Mesendoderm (in vitro differentiated cells): Measurements from ENCODE around the gene FAM78B. TPM values are rescaled to one million over a fixed set of nuclear protein-coding genes. Genes with fewer than 3 reads are reported as not detected.

Source experiments
- DNase-seq: peaks from one replicate; pipeline ENCODE4 v3.0.0; 2013
- H2AK5ac ChIP-seq: 2 replicates; pipeline ENCODE4 v1.6.1; 2013; ENCODE audit warnings: low read length, inconsistent platforms
- H2BK120ac ChIP-seq: 2 replicates; pipeline ENCODE4 v1.6.1; 2013; ENCODE audit warnings: low read depth, mild to moderate bottlenecking, low read length, moderate library complexity, mixed read lengths
- H2BK15ac ChIP-seq: replicated peaks from 2 replicates; pipeline ENCODE4 v1.6.1; 2013; ENCODE audit warnings: low read depth, mild to moderate bottlenecking, moderate library complexity
- H2BK5ac ChIP-seq: 2 replicates; pipeline ENCODE4 v1.6.1; 2013; ENCODE audit warnings: low read length, inconsistent platforms
- H3K18ac ChIP-seq: 2 replicates; pipeline ENCODE4 v1.6.1; 2013; ENCODE audit warnings: mild to moderate bottlenecking, low read length, mixed read lengths
- H3K23ac ChIP-seq: one replicate; pipeline ENCODE4 v1.6.1; 2013; ENCODE audit warnings: low read length
- H3K27ac ChIP-seq: 2 replicates; pipeline ENCODE4 v1.5.1; 2013; ENCODE audit warnings: low read depth, mild to moderate bottlenecking, inconsistent platforms, low read length, moderate library complexity
- H3K27me3 ChIP-seq: 2 replicates; pipeline ENCODE4 v1.6.1; 2013; ENCODE audit warnings: low read length, control low read depth, mild to moderate bottlenecking, inconsistent platforms; ENCODE audit not compliant: insufficient read depth, poor library complexity
- H3K36me3 ChIP-seq: 2 replicates; pipeline ENCODE4 v1.6.1; 2013; ENCODE audit warnings: low read length, inconsistent platforms; ENCODE audit not compliant: control insufficient read depth, insufficient read depth
- H3K4ac ChIP-seq: one replicate; pipeline ENCODE4 v1.6.1; 2013; ENCODE audit warnings: low read depth, mild to moderate bottlenecking, low read length, moderate library complexity
- H3K4me1 ChIP-seq: 2 replicates; pipeline ENCODE4 v1.6.1; 2013; ENCODE audit warnings: low read depth, low read length, inconsistent platforms; ENCODE audit not compliant: control insufficient read depth
- H3K4me2 ChIP-seq: 2 replicates; pipeline ENCODE4 v1.6.1; 2013; ENCODE audit warnings: low read length
- H3K4me3 ChIP-seq: 2 replicates; pipeline ENCODE4 v1.5.1; 2013; ENCODE audit warnings: mild to moderate bottlenecking, low read length
- H3K56ac ChIP-seq: one replicate; pipeline ENCODE4 v1.6.1; 2013; ENCODE audit warnings: low read length
- H3K79me1 ChIP-seq: 2 replicates; pipeline ENCODE4 v1.6.1; 2013; ENCODE audit warnings: low read length, inconsistent platforms
- H3K79me2 ChIP-seq: 2 replicates; pipeline ENCODE4 v1.6.1; 2013; ENCODE audit warnings: mild to moderate bottlenecking, low read length; ENCODE audit not compliant: control insufficient read depth, insufficient read depth
- H3K9ac ChIP-seq: 2 replicates; pipeline ENCODE4 v1.6.1; 2013; ENCODE audit warnings: low read length, inconsistent platforms
- H4K5ac ChIP-seq: one replicate; pipeline ENCODE4 v1.6.1; 2013; ENCODE audit warnings: low read length
- H4K8ac ChIP-seq: one replicate; pipeline ENCODE4 v1.6.1; 2013; ENCODE audit warnings: low read depth, mild to moderate bottlenecking, control low read depth, low read length, moderate library complexity
- WGBS: extraction: QIAGEN DNeasy Blood & Tissue Kit; methylation state at CpG from one replicate; pipeline ENCODE4 v1.1.7; 2013; ENCODE audit warnings: low lambda C conversion rate, missing lambda C conversion rate; ENCODE audit not compliant: insufficient coverage; ENCODE audit errors: extremely low coverage; 5-methylcytosine and 5-hydroxymethylcytosine counted together
- small RNA-seq: library from polyadenylated mRNA; stranded (forward); fragments of <200 nt; extraction: miRNeasy Mini kit (QIAGEN cat#:217004); gene quantifications from one replicate; pipeline ENCODE3, GENCODE V24; 2013; ENCODE audit not compliant: insufficient read depth

The FAM78B gene

GRCh38 chr1:166029196-166029945 lies 137.4 kb downstream of the FAM78B start:
- Histone ChIP-seq H3K4me2 (no peak overlapping the region), H2AK5ac (no peak overlapping the region), H3K56ac (no peak overlapping the region), H3K4ac (no peak overlapping the region), H3K4me3 (no peak overlapping the region), H4K5ac (no peak overlapping the region), H2BK5ac (no peak overlapping the region), H3K79me1 (no peaks in the 10 kb centered on the region), H2BK15ac (no peak overlapping the region), H3K9ac (no peak overlapping the region), H2BK120ac (no peak overlapping the region), H3K18ac (no peak overlapping the region), H3K27ac (no peak overlapping the region), H3K27me3 (no peaks in the 10 kb centered on the region), H4K8ac (no peak overlapping the region), H3K4me1 (peaks cover 5% of the 10 kb centered on the region), H3K23ac (no peak overlapping the region), H3K79me2 (no peaks in the 10 kb centered on the region), H3K36me3 (no peaks in the 10 kb centered on the region)
- no peak for DNase-seq
- no CpG with 5 or more reads among the region's 4 CpGs for WGBS

- no peak overlapping the region for H3K4ac ChIP-seq
These were observed 140.2 kb downstream of the FAM78B start for GRCh38 chr1:166026555-166026954.

GRCh38 chr1:166026143-166026542 lies 140.7 kb downstream of the FAM78B start:
- H2AK5ac ChIP-seq = no peak overlapping the region
- DNase-seq = no peak
- H3K4me1 ChIP-seq = no peaks in the 10 kb centered on the region
- no peaks in the 10 kb centered on the region for H3K79me2 ChIP-seq
- H2BK120ac ChIP-seq = no peak overlapping the region
- H2BK5ac ChIP-seq = no peak overlapping the region
- no peaks in the 10 kb centered on the region for H3K36me3 ChIP-seq
- H4K8ac ChIP-seq = no peak overlapping the region
- no peak overlapping the region for H3K27ac ChIP-seq
- no peak overlapping the region for H4K5ac ChIP-seq
- no peak overlapping the region for H3K4ac ChIP-seq
- no peaks in the 10 kb centered on the region for H3K79me1 ChIP-seq
- no CpG with 5 or more reads among the region's 2 CpGs for WGBS
- no peak overlapping the region for H3K4me3 ChIP-seq
- no peak overlapping the region for H3K18ac ChIP-seq
- no peak overlapping the region for H3K9ac ChIP-seq
- H3K23ac ChIP-seq = no peak overlapping the region
- H3K27me3 ChIP-seq = no peaks in the 10 kb centered on the region
- no peak overlapping the region for H3K56ac ChIP-seq
- no peak overlapping the region for H2BK15ac ChIP-seq
- no peak overlapping the region for H3K4me2 ChIP-seq

More at GRCh38 chr1:166026555-166026954, 140.2 kb downstream of the FAM78B start:
- H3K27ac ChIP-seq = no peak overlapping the region
- H3K4me2 ChIP-seq = no peak overlapping the region
- H2BK15ac ChIP-seq = no peak overlapping the region
- H4K5ac ChIP-seq = no peak overlapping the region
- H2BK120ac ChIP-seq = no peak overlapping the region
- H2BK5ac ChIP-seq = no peak overlapping the region
- no peaks in the 10 kb centered on the region for H3K36me3 ChIP-seq
- H3K4me3 ChIP-seq = no peak overlapping the region
- H3K79me2 ChIP-seq = no peaks in the 10 kb centered on the region
- H4K8ac ChIP-seq = no peak overlapping the region
- no peak overlapping the region for H3K56ac ChIP-seq
- no peaks in the 10 kb centered on the region for H3K4me1 ChIP-seq
- no CpG with 5 or more reads among the region's 1 CpG for WGBS
- no peaks in the 10 kb centered on the region for H3K27me3 ChIP-seq
- no peaks in the 10 kb centered on the region for H3K79me1 ChIP-seq
- H2AK5ac ChIP-seq = no peak overlapping the region
- H3K9ac ChIP-seq = no peak overlapping the region
- DNase-seq = no peak
- no peak overlapping the region for H3K18ac ChIP-seq
- no peak overlapping the region for H3K23ac ChIP-seq

DNA sequence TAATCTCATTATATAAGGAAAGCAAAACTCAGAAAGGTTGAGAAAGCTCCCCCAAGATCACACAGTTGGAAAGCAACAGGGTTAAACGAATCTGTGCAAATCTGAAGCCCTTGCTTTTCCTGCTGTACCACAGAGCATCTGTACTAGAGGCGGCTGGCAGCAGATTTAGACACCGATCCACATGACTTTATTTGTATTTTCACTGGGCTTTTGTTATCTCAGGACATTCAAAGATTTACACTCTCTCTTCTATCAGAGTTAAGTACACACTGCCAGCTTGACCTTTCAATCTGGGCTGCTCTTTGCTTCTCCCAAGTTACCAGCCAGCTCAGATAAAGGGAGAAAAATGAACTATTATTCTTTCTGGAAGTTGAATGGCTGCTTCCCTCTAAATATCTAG lies 146.6 kb downstream of the FAM78B start:
- Histone ChIP-seq H3K4me2 (no peak overlapping the region), H3K9ac (no peak overlapping the region), H3K79me2 (no peaks in the 10 kb centered on the region), H3K27me3 (no peaks in the 10 kb centered on the region), H4K8ac (no peak overlapping the region), H3K4me1 (no peaks in the 10 kb centered on the region), H3K79me1 (no peaks in the 10 kb centered on the region), H2BK15ac (no peak overlapping the region), H3K4ac (no peak overlapping the region), H2BK120ac (no peak overlapping the region), H4K5ac (no peak overlapping the region), H2AK5ac (no peak overlapping the region), H3K23ac (no peak overlapping the region), H3K36me3 (no peaks in the 10 kb centered on the region), H2BK5ac (no peak overlapping the region), H3K18ac (no peak overlapping the region), H3K4me3 (no peak overlapping the region), H3K27ac (no peak overlapping the region), H3K56ac (no peak overlapping the region)
- no CpG with 5 or more reads among the region's 3 CpGs for WGBS
- no peak for DNase-seq

Small RNAs within 50 kb of the gene (small RNA-seq; reads per million reads assigned to genes)
- gene MIR921 (not detected), gene RNA5SP64 (not detected)
